NB4 (cell line): ENCODE data around the gene NYNRIN.
"Not testable (repeated sequence)": the region's sequence is repeated elsewhere in the genome, so short reads cannot be mapped to it uniquely, and the experiment has no call there.

Source experiments
- DNase-seq: peaks from one replicate; pipeline ENCODE4 v3.0.0; 2010; ENCODE audit warnings: low read depth
- H3K4me3 ChIP-seq: one replicate; pipeline ENCODE4 v1.5.1; 2011; ENCODE audit warnings: mild to moderate bottlenecking, low read depth, low read length, moderate library complexity
- MYC ChIP-seq: IDR thresholded peaks from 2 replicates; pipeline ENCODE4 v1.6.1; 2011; ENCODE audit warnings: low read depth, low read length
- POLR2A ChIP-seq: IDR thresholded peaks from 2 replicates; pipeline ENCODE4 v1.6.1; 2011; ENCODE audit warnings: mild to moderate bottlenecking; ENCODE audit not compliant: insufficient read length; ENCODE audit errors: extremely low read depth
- TF ChIP-seq, protein P1 (sequence below): IDR thresholded peaks from one replicate; pipeline ENCODE4 v1.5.1; 2012; ENCODE audit warnings: low read depth, low read length
- TF ChIP-seq, protein P2 (sequence below): IDR thresholded peaks from 2 replicates; pipeline ENCODE4 v1.6.1; 2011; ENCODE audit warnings: low read depth, low read length

The NYNRIN gene

DNA sequence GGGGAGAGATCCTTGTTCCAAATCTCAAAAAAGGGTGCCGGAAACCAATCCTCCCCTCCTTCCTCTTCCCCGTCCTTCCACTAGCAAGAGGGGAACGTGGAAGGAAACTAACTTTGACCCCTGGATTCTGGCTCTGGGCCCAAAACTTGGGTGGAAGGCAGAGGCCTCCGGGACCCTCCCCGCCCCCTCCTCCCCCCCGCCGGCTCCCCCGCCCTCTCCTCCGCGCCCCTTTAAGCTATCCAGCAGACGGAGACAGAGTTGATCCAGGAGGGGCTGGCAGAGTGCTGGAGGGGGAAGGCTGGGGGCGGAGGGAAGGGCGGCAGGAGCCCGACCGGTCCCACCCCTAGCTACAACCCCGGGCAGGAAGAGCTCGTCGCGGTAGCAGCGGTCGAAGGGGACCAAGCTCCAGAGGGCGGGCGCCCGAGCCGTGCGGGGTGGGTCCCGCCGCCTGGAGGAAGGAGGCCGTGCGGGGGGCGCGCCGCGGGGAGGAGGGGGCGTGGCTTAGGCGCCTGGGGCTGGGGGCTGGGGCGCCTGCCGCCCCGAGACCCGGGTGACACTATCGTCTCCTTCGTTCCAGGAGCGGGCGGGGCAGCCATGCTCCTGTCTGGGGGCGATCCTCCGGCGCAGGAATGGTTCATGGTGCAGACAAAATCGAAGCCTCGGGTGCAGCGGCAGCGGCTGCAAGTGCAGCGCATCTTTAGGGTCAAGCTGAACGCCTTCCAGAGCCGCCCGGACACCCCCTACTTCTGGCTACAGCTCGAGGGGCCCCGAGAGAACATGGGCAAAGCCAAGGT is at the start of gene NYNRIN:
NYNRIN (plus strand) TSS at position 351 of the 794 bp plus-strand sequence; CDS start at position 595, 244 bp downstream.
- no peak within 1 kb of the TSS for H3K4me3 ChIP-seq
- TF ChIP-seq MYC (no peak), POLR2A (no peak)
- TF ChIP-seq, protein P1, sequence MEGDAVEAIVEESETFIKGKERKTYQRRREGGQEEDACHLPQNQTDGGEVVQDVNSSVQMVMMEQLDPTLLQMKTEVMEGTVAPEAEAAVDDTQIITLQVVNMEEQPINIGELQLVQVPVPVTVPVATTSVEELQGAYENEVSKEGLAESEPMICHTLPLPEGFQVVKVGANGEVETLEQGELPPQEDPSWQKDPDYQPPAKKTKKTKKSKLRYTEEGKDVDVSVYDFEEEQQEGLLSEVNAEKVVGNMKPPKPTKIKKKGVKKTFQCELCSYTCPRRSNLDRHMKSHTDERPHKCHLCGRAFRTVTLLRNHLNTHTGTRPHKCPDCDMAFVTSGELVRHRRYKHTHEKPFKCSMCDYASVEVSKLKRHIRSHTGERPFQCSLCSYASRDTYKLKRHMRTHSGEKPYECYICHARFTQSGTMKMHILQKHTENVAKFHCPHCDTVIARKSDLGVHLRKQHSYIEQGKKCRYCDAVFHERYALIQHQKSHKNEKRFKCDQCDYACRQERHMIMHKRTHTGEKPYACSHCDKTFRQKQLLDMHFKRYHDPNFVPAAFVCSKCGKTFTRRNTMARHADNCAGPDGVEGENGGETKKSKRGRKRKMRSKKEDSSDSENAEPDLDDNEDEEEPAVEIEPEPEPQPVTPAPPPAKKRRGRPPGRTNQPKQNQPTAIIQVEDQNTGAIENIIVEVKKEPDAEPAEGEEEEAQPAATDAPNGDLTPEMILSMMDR, result no peak
- TF ChIP-seq, protein P2, sequence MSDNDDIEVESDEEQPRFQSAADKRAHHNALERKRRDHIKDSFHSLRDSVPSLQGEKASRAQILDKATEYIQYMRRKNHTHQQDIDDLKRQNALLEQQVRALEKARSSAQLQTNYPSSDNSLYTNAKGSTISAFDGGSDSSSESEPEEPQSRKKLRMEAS, result no peak
- peak; percentile 52 for DNase-seq

DNA sequence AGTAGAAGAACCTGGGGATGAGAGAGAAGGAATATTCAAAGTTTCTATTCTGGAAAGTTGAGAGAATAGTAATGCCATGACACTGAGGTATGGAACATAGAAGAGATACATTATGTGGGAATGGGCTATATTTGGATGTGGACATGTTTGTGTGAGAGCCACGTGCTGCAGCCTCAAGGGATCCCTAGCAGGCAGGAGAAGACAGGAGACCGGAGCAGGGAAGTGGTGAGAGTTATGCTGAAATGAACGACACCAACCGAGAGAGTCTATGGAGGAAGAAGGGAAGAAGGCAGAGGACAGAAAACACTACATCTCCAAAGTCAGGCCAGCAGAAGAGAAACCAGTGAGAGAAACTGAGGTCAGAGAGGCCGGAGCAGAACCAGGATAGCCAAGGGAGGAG is 49.1 kb upstream of the NYNRIN start:
- DNase-seq, result no peak
- TF ChIP-seq, protein P1, result no peak
- TF ChIP-seq, protein P2, result no peak
- no peak for TF ChIP-seq POLR2A
- TF ChIP-seq MYC, result no peak
- no peak overlapping the region for H3K4me3 ChIP-seq

DNA sequence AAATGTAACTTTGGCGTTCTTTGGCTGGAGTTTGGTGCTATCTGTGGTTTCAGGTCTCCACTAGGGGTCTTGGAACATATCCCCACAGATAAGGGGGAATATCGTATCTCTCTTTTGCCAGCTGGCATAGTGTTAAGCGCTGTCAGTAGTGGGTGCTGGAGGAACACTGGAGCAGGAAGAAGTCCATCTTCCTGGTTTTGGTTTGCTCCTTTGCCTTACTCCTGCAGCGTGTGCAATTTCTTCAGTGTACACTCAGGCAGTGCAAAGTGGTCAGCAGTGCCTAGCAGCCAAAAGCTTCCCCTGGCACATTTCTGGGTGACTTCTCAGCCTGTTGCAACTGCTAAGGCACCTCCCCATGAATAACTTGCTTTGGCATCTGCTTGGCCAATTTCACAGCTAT is 47.3 kb upstream of the NYNRIN start:
- TF ChIP-seq, protein P2, result no peak
- TF ChIP-seq POLR2A (no peak), MYC (no peak)
- TF ChIP-seq, protein P1, result no peak
- H3K4me3 ChIP-seq, result no peak overlapping the region
- DNase-seq, result no peak

DNA sequence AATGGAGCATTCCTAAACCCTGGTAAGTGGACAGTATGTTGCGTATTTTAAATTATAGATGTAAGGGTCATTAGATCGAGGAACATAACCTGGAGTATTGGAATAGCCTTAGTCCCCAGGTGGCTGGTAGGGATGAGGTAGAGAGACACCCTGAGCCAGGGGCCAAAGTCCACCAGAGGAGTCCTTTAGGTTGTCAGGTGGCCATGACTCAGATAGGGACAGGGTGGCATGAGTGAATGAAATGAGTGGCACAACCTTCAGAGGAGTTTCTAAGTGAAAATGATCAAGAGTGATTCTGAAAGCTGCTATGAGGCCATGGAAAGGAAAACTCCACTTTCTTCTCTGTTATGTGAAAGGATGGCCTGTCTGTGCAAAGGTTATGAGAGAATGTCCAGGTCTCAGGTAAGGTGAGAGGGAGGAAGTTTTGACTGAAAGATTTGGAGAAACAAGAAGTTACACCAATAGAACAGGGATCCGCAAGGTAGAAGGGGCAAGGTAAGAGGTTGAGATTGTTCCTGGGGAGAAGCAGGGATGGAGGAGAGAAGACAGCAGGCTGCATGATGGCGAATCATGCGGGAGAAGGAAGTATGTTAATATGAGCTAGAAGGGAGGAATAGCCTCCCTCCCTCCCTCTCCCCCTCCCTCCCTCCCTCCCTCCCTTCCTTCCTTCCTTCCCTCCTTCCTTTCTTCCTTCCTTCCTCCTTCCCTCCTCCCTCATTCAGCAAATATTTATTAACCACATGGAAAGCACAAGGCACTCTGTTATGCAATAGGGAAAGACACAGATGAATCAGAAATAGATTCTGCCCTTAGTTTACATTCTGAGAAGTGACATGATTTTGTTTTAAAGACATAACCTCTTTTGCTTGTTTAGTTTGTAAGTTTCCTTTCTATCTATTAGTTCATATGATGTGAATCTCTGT is 45.0 kb upstream of the NYNRIN start:
- no peak for DNase-seq
- no peak for TF ChIP-seq POLR2A
- no peak for TF ChIP-seq MYC
- TF ChIP-seq, protein P2, result no peak
- TF ChIP-seq, protein P1, result no peak
- no peak overlapping the region for H3K4me3 ChIP-seq

DNA sequence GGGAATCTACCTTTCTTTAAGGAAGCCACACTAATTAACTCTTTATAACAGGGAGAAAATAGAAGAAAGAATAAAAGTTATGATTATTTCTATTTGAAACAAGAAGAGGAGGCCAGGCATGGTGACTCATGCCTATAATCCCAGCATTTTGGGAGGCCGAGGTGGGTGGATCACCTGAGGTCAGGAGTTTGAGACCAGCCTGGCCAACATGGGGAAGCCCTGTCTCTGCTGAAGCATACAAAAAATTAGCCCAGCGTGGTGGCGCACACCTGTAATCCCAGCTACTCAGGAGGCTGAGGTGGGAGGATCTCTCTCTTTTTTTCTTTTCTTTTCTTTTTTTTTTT is 44.3 kb upstream of the NYNRIN start:
- not testable (repeated sequence) for H3K4me3 ChIP-seq, DNase-seq

DNA sequence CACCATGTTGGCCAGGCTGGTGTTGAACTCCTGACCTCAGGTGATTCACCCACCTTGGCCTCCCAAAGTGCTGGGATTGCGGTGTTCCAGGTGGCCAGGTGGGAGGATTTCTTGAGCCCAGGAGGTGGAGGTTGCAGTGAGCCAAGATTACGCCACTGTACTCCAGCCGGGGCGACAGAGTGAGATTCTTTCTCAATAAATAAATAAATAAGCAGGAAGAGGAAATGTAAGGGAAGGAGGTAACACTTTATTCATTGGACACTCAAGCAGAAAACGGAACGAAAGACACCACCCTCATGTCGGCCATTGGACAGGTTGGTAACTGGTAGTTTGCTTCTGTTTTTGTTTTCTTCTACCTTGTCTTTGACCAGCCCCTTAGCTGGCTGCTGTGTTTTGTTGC is 43.8 kb upstream of the NYNRIN start:
- TF ChIP-seq, protein P1, result no peak
- TF ChIP-seq POLR2A (no peak), MYC (no peak)
- TF ChIP-seq, protein P2, result no peak
- H3K4me3 ChIP-seq, result no peak overlapping the region
- no peak for DNase-seq
